Measurements from ENCODE around the gene DEF6.

DNA sequence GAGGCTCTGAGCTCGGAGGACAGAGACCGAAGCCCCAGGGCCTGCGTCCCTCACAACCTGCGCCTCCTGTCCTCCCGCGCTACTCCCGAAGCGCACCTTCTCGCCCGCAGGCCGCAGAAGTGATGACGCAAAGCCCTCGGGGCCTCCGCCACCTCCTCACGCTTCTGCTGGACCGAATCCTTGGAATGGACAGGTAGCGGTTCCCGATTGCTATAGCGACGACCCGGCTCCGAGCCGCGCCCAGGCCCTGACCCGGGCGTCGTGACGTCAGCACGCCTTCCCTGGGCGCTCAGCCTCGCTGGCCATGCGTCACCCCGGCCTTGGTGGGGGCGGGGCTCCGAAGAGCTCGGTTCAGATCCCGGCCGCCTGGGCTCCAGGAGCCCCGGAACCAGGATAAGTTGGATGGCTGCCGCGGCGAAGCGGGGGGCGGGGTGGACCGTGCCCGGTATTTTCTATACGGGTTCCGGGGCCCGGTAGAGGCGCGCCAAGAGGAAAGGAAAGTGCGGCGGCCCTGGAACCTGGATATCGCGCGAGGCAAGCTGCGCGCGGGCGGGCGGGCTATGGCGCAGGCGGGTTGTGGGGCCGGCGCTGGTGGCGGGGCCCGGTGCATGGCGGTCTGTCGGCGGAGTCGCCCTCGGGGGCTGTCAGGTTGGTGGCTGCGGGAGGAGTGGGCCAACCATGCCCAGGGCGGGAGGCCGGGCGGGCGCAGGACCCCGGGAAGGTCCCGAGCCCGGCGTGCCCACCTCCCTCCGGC is 38.2 kb upstream of the DEF6 start, which contains the start of gene ZNF76:
- no peak for TF ChIP-seq FOXK2 (IDR thresholded peaks at IDR 0.05)
- TF ChIP-seq SP1 (IDR thresholded peaks at IDR 0.05): no peak
